Right atrium auricular region (tissue), 2 donors: ENCODE data around the gene STARD13. TPM values are rescaled to one million over a fixed set of nuclear protein-coding genes. Genes with fewer than 3 reads are reported as not detected.

Experiments used
- DNase-seq: peaks from one replicate; pipeline ENCODE4 v3.0.0-alpha.2; 2019; ENCODE audit warnings: low spot score
- H3K27ac ChIP-seq, 2 donors: fragments of 200-600 bp; sonication (generic); 1 replicate in 1 of 2; 2 replicates in 1 of 2; pipeline ENCODE4 v1.5.1; 2016 to 2019
- H3K27me3 ChIP-seq, 2 donors: fragments of 200-600 bp; sonication (generic); one replicate each; pipeline versions ENCODE4 v1.5.1 to v1.6.0; 2017 to 2019
- H3K36me3 ChIP-seq: fragments of 200-600 bp; sonication (generic); one replicate; pipeline ENCODE4 v1.5.1; 2016
- H3K4me1 ChIP-seq, 2 donors: fragments of 200-600 bp; sonication (generic); one replicate each; pipeline versions ENCODE4 v1.5.1 to v1.6.0; 2017 to 2019
- H3K4me3 ChIP-seq, 2 donors: fragments of 200-600 bp; sonication (generic); 1 replicate in 1 of 2; 2 replicates in 1 of 2; pipeline ENCODE4 v1.5.1; 2017 to 2019; ENCODE audit warnings: mild to moderate bottlenecking in 1 of 2, moderate library complexity in 1 of 2
- H3K9me3 ChIP-seq, 2 donors: fragments of 200-600 bp; sonication (generic); one replicate each; pipeline ENCODE4 v1.5.1; 2019
- CTCF ChIP-seq, 2 donors: fragments of 200-600 bp; sonication (generic); IDR thresholded peaks; one replicate each; pipeline ENCODE4 v1.5.1; 2019; ENCODE audit warnings: antibody characterized with exemption in 2 of 2
- total RNA-seq, 2 donors: library from RNA; depleted of rRNA; stranded (reverse); fragments of >200 nt; gene quantifications; one replicate each; pipeline ENCODE4 v1.1.0, GENCODE V29; 2016

The STARD13 gene
- total RNA-seq, 2 donors from 2014 or later, result 21.6 to 23.3 TPM

- Histone ChIP-seq H3K9me3 (no peaks in the 10 kb centered on the region), H3K36me3 (no peaks in the 10 kb centered on the region), H3K4me3 (no peak overlapping the region), H3K4me1 (peaks cover 0 to 86% of the 10 kb centered on the region in 2 donors), H3K27ac (peak overlapping the region in 1 of 2 donors; percentile 6), H3K27me3 (no peaks in the 10 kb centered on the region)
- no peak for DNase-seq
- TF ChIP-seq CTCF (IDR thresholded peaks at IDR 0.05), result no peak
These were observed 12.9 kb downstream of the STARD13 start for GRCh38 chr13:33272531-33273124.

- TF ChIP-seq CTCF (IDR thresholded peaks at IDR 0.05), result no peak
- H3K27ac ChIP-seq, result peak overlapping the region; percentile 37 to 61
- no peaks in the 10 kb centered on the region for H3K9me3 ChIP-seq
- DNase-seq, result no peak
- H3K27me3 ChIP-seq, result no peaks in the 10 kb centered on the region
- H3K4me3 ChIP-seq, result no peak overlapping the region
- H3K36me3 ChIP-seq, result no peaks in the 10 kb centered on the region
- H3K4me1 ChIP-seq, result peaks cover 0 to 85% of the 10 kb centered on the region in 2 donors
These were observed 13.8 kb downstream of the STARD13 start for GRCh38 chr13:33271759-33272158.

DNA sequence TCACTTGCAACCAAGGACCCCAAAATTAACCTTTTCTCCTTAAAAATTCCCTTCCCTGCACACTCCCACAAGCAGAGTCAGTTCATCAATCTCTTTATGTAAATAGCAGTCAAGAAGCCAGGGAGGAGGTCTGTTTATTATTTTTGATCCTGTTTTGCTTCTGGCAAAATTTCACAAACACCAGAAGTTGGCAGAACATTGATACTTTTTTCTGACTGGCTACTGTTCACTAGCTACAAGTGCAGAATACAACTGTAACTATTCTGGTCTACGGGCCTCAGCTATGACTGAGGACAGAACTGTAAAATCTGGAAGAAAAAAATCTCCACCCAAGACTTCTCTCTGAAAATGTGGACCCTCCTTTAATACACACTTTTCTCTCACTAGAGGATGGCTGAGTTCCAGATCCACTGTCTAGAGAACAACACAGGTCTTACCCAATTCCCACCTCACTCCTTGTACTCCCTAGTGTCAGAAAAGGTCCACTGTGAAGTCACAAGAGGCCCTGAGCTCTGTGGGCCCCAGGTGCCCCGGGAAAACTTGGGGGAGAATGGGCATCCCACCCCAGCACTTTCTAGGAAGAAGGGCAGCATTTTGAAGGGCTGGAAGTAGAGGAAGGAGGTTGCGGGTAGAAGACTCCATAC is 14.5 kb downstream of the STARD13 start:
- H3K4me1 ChIP-seq, result peaks cover 0 to 85% of the 10 kb centered on the region in 2 donors
- H3K27me3 ChIP-seq, result no peaks in the 10 kb centered on the region
- no peak overlapping the region for H3K4me3 ChIP-seq
- DNase-seq, result no peak
- no peaks in the 10 kb centered on the region for H3K36me3 ChIP-seq
- H3K9me3 ChIP-seq, result no peaks in the 10 kb centered on the region
- peak overlapping the region; percentile 37 to 61 for H3K27ac ChIP-seq
- TF ChIP-seq CTCF (IDR thresholded peaks at IDR 0.05), result no peak

GRCh38 chr13:33265607-33266006 is 19.9 kb downstream of the STARD13 start:
- no peak for DNase-seq
- no peak overlapping the region for H3K4me3 ChIP-seq
- TF ChIP-seq CTCF (IDR thresholded peaks at IDR 0.05), result no peak
- H3K36me3 ChIP-seq, result no peaks in the 10 kb centered on the region
- H3K27ac ChIP-seq, result peak overlapping the region in 1 of 2 donors; percentile 84
- peaks cover 0 to 92% of the 10 kb centered on the region in 2 donors for H3K4me1 ChIP-seq
- no peaks in the 10 kb centered on the region for H3K9me3 ChIP-seq
- no peaks in the 10 kb centered on the region for H3K27me3 ChIP-seq

DNA sequence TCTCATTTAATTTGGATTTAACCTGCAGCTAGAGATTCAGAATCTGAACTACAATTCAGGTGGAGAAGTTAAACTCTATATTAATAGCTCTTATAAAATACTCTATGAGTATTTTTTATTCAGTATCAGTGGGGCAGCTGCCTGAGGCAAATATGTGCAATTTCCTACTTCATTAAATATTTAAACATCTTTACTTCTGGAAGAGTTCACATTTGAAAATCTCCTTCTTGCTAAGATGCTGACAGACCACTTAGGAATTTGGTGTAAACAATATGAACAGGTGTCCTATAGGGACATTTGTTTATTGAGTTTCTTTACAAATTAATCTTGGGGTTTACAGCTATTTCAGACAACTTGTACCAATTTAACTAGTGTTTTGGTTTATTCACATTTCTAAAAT is 20.4 kb downstream of the STARD13 start:
- Histone ChIP-seq H3K4me3 (no peak overlapping the region), H3K27me3 (no peaks in the 10 kb centered on the region), H3K9me3 (no peaks in the 10 kb centered on the region), H3K27ac (peak overlapping the region; percentile 57 to 84), H3K36me3 (no peaks in the 10 kb centered on the region), H3K4me1 (peaks cover 0 to 92% of the 10 kb centered on the region in 2 donors)
- TF ChIP-seq CTCF (IDR thresholded peaks at IDR 0.05), result no peak
- no peak for DNase-seq
